ENCODE results near the gene ACOXL.

GRCh38 chr2:110725370-110725769 lies 7.0 kb upstream of the ACOXL start:
- TF ChIP-seq CTCF (IDR thresholded peaks at IDR 0.05) (no peak), POLR2A (IDR thresholded peaks at IDR 0.05) (no peak)

Data from transverse colon (tissue), 3 donors.